GM19240 (cell line): ENCODE data around the gene ISM2.
A peak's percentile ranks its signal among the peaks of the same experiment; 100 is the strongest.

ENCODE experiments used
- DNase-seq: peaks from one replicate; pipeline ENCODE4 v3.0.0; 2011; ENCODE audit warnings: low spot score; ENCODE audit not compliant: insufficient read length

The ISM2 gene

DNA sequence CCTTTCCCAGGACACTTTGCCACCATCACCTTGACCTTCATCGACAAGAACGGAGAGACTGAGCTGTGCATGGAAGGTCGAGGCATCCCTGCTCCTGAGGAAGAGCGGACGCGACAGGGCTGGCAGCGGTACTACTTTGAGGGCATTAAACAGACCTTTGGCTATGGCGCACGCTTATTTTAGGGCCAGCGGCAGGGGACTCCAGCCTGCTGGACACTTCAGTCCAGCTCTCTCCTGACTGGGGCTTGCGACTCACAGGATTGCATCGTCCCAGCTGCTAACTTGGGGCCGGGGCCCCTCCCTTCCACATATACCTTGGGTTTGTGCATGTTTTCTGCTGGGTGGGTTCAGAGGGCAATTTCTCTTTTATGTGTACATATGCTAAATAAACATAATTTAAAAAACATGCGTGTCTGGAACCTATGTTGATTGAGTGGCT lies 29.5 kb downstream of the ISM2 start:
- DNase-seq: no peak

DNA sequence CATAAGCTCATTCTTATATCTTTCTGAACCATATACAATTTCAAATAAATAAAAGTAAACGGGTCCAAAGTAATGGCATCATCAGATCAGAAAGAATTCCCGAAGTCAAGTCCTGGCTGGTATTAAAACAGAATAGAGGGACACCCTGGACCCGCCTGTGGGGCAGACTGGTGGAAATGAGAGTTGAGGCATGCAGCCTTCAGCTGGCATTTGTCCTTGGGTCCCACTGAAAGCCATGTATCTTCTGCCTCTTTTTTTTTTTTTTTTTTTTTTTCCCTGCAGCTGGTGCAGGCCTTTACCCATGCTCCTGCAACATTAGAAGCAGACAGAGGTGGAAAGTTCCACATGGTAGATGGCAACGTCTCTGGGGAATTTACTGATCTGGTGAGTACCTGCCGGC lies 30.8 kb downstream of the ISM2 start:
- no peak for DNase-seq

DNA sequence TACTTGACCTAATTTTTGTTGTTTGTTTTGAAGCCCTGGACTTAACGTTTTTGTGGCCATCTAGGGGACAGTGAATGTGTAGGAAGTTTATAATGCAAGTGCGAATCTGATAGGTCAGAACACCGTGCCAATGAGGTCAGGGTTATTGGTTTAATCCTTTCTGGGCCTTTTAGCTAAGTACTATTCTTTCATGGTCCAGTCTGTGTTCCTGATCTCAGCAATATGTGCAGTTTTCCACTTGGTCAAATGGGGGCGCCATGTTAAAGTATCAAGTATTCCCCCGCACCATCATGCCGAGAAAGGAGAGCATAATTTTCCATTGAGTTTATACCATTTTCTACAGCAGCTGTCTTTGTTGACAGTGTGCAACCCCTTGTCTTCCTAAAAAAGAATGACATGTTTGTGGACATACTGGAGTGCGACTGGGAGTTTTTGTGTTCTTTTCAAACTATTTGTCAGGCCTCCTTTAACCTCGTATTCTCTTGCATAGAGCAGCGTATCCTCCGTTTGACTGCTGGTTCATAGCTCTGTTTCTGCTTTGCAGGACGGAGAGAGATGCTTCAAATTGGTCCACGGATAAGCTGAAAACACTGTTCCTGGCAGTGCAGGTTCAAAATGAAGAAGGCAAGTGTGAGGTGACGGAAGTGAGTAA lies 39.4 kb downstream of the ISM2 start:
- DNase-seq: no peak

DNA sequence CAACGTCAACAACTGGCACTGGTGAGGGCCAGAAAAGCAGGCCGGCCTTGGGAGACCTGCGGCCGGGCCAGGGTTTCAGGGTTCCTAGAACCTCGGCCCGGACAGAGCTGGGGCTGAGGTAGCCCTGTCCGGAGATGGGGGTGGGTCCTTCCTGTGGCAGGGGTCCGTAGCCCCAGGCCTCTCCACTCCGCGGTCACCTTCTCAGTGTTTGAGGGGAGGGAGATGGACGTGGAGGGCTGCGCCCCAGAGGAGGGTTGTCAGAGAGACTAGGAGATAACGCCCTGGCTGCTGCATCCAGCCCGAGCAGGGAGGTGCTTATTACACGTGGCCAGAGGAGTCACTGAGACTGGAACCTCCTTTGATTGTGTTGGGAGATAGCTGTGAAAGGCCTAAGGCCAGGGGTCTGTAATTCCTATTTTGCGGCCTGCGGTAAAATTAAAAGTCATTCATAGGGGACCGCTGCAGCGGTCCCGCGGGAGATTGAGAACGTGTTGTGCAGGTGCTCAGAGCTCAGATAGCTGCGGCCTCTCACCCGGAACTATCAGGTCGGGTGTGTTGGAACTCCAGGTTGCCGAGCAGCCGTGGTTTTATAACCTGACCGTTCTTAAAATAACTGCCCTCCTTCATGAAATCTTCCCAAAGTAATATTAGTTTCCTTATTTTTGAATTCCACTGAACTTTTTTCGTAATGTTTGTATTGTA lies 40.2 kb downstream of the ISM2 start:
- DNase-seq: no peak

DNA sequence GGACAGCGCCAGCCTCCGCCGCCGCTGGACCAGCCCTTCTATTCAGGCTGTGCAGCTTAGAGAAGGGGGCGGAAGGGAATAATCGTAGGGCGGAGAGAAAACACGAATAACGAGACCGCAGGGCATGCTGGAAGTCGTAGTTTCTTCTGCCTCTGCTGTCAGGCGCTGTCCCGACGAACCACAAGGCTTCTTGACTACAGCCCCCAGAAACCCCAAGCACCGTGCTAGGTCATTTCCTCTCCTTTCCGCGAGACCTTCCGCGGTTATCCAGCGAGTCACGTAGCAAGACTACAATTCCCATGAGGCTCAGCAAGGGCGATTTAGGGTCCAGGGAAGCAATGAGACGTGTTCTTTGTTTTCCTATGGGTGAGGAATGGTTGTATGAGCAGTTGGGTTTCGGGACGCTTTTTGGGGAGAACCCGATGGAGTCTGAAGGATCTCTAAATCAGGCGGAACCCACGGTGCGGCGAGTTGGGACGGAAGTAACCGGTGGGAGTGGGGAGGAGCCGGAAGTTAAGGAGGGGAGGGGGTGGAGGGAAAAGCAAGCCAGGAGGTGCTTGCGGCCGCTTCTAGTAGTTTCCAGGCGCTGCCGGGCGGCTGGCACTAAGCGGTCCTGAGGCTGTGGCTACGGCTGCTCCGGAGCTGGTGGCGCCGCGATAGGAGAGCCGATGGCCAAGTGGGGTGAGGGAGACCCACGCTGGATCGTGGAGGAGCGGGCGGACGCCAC lies 40.9 kb downstream of the ISM2 start, which contains the start of the genes AHSA1 and VIPAS39:
Gene AHSA1 (plus strand): TSS at position 572 of the 727 bp plus-strand sequence. CDS start 97 bp downstream, at position 669.
Gene VIPAS39 (minus strand): TSS at position 80 of the 727 bp plus-strand sequence. CDS start 3,499 bp downstream, outside the sequence.
- peak; percentile 86 for DNase-seq

DNA sequence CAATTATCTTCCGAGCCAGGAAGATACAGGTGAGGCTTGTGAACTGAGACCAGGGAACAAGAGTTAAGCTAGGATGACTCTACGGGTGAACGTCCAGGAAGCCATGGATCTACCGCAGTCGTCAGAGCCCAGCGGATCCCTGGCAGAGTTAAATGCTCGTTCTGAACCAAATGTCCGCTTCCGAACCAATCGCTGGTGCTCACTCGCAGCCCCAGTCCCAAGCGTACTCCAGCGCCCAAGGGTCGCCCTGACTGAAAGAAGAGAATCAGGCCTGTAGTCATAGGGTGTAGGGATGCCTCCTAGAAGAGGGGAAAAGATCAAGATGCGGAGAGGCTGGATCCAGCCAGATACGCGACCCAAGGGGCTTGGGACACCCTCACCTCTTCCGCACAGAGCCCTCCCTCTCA lies 41.5 kb downstream of the ISM2 start:
- no peak for DNase-seq

DNA sequence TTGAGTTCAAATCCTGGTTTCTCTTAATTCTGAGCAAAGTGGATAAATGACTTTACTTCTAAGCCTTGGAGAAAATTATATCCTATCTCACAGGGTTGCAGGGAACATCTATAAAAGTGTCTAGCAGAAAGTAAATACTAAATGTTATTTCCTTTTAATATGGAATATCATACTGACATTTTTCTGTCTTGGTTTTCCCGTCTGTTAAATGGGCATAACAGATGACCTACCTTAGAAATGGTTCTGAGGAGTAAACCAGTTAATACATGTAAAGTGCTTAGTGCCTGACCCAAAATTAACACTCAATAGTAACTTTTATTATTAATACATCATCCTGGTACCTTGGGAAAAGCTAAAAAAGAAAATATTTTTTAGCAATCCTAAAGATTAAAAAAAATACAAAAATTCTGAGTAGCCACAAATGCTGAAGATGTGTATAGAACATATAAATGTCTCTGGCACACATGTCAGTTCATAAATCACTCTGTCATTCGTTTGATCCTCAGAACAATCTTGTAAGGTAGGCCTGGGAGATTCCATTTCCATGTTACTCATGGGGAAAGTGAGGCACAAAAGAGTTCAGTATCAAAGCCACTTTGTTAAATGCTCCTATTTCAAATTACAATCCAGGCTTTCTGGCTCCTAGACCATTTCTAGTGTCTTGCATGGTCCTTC lies 42.5 kb downstream of the ISM2 start:
- no peak for DNase-seq

DNA sequence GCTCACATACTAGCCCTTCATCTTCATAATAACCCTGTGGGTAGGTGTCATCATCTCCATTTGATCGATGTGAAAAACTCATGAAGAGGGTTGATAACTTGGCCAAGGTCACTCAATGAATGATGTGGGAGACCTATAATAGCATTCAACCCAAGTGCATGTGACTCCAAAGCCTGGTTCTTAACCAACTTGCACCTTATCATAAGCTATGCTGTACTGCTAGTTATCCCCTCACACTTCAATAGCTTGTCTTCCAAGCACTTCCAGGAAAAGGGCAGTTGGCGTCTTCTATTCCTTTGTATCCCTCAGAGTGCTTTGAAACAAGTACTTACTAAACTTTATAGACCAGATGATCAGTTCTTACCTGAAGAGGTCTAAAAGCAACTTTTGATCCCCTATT lies 56.4 kb downstream of the ISM2 start:
- no peak for DNase-seq

DNA sequence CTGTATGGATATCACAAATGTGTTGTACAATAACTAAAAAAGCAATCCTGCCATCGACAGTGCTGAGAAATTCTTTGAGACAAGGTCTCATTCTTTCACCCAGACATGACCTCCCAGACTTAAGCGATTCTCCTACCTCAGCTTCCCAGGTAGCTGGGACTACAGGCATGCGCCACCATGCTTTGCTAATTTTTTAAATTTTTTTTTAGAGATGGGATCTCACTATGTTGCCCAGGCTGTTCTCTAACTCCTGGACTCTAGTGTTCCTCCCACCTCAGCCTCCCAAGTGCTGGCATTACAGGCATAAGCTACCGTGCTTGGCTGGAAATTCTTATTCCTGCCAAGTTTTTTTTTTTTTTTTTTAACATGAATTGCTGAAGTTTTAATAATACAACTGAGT lies 58.8 kb downstream of the ISM2 start:
- DNase-seq: no peak

DNA sequence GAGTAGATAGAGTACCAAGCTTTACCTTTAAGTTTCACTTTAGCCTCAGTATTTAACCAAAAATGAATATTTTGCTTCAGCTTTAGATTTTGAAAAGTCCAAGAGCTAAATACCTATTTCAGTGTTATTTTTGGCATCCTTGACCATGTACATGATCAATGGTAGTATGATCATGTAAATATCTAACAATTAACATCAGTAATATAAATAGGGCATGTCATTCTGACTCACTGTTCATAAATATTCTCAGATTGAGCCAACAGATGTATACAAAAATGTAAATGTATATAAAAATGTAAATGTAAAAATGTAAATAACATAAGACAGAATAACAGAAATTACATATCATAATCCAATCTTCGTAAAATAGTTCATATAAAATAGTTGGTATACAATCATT lies 60.0 kb downstream of the ISM2 start:
- DNase-seq: no peak

DNA sequence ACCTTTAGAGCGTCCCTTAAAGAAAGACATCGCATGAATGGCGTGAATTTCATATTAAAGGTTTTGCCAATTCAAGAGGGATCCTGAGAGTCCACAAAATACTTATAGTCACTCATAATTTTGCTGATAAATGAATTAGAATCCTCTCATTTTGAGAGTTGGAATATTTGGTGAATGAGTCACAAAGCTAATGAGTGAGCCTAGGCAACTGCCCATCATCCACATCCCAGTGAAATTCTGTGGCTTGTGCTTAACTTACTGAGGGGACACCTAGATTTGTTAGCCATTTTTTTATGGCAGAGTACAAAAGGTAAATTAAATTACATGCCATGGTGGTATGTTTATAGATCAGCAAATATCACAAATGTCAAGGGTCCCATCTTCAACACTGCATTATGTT lies 62.6 kb downstream of the ISM2 start:
- no peak for DNase-seq

DNA sequence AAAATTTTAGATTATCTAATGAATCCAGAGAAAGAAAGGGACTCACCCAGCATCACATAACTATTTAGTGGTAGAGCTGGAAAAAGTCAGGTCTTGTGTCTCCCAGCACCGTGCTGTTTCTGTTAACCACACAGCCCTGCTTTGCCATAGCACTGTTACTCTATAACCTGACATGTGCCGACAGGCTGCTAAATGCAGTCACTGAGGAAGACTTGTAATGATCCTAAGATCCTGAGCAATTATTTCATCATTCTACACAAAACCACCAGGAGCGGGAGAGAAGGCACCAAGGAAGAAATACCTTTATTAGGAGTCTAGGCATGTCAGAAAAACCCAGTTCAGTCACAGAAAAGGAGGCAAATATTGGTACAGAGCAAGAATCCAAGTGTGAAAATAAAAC lies 72.2 kb downstream of the ISM2 start:
- no peak for DNase-seq

DNA sequence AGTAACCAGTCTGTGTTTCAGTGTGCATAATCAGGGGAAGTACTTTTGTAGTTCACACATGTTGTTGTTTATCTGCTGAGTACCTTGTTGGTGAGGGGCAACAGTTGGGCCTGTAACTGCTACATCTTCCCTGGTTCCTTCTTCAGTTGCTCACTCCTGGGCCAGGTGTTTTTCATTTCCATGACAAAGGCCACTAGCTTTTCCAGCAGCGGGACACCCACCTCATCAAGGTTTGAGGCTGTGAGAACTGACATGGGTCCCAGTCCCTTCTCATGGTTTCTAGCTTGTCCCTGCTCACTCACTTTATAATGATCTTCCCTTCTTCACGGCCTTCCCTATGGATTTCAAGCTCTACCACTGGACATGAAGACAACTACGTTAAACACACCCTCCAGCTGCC lies 73.8 kb downstream of the ISM2 start:
- DNase-seq: no peak
